COLO829 (cell line): ENCODE data around the gene ZNF318.
"Not testable (repeated sequence)": the region's sequence is repeated elsewhere in the genome, so short reads cannot be mapped to it uniquely, and the experiment has no call there.

Experiments used
- DNase-seq: peaks from one replicate; pipeline ENCODE4 v3.0.0; 2012; ENCODE audit warnings: low spot score

Gene ZNF318

DNA sequence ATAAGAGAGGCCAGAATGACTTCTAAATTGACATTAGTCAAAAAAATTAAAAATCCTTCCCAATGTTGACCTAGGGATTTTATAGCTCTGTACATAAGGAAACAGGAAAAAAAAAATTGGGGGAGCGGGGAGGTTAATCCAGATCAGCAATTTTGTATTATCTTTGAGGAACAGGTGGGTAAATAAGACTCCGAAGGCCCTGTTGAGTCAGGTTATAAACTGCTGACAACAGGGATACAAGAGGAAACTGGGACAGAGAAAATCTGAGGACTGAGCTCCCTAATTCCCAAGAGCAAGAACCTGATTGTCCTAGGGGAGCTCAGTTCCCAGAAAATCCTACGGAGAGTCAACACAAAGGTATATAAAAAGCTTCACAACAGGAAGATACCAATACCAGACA is 34.0 kb downstream of the ZNF318 start:
- DNase-seq = no peak

DNA sequence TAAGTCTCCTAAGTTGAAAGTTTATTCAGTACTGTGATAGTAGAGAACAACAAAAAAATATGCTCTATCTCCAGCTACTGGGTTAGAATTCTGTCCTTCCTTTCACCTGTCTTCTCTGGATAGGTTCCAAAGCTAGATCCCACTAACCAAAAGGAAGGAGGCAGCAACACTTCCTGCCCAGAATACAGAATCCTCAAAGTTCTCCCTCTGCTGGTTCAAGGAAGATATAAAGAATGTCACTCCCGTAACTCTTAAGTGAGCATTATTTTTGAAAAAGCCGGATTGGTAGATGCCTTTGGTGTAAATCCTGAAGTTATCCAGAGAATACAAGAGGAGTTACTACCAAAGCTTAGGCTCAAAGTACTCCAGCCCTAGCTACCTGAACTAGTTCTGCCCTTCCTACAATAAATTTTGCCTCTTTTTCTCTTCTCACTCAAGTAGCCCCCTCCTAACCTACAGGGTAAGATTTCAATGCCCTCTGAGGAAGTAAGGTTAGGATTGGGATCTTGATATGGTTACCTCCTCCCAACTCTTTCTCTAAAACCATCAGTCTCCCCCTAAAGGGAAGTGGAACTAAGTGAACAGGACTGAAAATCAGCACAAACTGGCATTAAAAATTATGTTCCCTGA is 34.9 kb downstream of the ZNF318 start:
- DNase-seq = peak; percentile 45

DNA sequence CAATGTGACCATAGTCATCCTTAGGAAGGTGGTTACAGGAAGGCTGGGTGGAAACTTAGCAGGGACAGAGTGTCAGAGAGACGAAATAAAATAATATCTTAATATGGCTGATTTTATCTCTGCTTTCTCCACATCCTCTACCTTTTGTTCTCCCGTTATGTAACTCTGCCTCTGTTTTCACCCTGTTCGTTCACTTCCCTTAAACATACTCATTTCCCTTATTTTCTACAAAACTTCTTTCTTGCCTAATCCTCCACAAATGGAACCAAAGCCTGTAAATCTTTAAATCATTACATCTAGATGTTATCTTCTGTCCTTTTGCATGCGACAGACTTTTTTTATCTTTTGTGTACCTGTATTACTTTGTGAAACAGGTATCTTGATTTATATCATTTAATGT is 37.6 kb downstream of the ZNF318 start:
- no peak for DNase-seq

DNA sequence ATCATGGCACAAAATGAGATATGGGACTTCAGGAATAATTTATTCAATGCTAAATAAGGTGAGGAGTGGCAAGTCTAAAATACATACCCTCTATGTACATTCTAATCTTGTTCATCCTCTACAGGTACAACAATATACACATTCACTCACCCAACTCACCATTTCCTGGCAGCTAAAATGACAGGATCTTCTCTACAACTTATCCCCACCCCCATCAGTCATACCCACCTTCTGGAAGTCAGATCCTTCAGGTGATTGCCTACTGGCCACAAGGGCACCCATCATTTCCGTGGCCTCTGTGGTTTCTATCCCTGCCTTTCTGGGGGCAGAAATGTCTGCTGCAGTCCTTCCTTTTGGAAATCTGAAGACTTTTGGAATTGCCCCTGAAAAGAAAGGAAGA is 38.0 kb downstream of the ZNF318 start:
- no peak for DNase-seq

DNA sequence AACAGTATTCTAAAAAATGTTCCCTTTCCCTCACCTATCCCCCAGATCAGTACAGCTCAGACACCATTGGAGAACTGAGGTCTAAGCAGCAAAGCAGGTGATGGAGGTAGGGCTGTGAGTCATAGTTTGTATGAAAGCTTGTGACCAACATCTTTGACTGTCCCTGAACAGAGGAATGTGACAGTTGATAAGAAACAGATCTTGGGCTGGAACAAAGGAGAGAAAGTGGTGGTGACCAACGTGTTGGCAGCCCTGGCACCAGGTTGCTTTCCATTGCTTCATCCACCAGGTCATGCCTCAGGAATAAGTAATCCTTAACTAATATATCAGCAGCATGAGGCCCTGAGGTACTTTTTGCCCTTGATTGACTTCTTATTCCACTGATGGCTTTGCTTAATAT is 40.9 kb downstream of the ZNF318 start:
- DNase-seq = no peak

DNA sequence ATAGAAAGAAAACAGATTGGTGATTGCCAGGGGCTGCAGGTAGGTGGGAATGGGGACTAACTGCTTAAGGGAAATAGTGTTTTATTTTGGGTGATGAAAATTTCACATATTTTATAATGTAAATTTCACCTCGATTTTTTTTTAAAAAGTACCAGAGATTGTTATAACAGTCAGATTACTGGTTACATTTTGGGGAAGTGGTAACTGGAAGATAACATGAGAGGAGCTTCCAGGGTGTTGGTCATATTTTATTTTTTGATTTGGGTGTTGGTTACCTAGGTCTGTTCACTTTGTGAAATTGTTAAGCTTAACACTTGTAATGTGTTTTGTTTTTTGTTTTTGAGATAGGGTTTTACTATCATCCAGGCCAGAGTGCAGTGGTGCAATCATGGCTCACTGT is 43.6 kb downstream of the ZNF318 start:
- DNase-seq = no peak

DNA sequence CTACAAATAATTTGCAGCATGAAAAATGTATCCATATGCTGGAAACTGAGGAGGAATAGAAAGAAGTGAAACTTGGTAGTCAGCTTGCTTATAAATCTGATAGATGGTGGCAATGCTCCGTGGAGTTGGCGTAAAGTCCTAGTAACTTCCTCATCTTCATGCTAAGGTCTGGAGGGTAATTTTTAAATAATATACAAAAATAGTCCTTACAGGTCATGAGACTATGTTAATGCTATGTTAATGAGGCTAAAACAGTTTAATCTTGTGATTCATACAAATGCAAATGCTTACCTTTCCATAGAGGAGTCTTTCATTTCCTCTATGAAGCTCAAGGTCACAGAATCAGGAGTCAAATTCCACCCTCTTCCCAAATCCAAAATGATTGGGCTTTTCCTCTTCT is 51.4 kb downstream of the ZNF318 start:
- DNase-seq = no peak

DNA sequence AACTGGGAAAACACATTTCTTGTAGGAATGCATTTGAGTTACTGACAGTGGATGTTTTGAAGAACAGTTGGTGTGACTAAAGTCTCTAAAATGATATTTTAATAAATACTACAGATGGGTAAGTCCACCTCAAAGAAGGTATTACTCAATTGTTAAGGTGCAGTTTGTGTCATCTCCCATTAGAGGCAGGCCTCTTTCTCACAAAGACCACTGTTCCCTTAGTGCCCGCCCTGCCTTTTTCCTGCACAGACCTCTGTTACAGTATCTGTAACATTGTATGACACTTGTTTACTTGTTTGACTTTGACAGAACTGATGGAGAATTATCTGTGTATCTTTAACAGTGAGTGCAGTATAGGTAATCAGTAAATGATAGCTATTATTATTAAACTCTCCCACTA is 55.6 kb downstream of the ZNF318 start:
- no peak for DNase-seq

DNA sequence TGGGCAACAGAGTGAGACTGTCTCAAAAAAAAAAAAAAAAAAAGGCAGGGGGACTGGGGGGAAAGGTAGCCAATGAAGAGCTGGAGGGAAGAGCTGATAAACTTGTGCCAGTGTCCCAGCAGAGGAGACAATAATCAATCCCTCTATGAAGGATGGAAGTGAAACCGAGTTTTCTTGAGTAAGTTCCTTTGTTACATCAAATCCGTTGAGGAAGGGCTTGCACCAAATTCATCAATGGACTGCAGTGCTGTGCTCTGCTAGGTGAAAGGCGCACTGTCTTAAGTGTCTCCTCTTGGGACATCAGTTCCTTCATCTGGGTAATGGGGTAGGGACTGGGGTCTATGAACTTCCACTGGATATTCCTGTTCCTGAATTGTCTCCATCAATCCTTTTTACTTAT is 57.8 kb downstream of the ZNF318 start:
- no peak for DNase-seq

DNA sequence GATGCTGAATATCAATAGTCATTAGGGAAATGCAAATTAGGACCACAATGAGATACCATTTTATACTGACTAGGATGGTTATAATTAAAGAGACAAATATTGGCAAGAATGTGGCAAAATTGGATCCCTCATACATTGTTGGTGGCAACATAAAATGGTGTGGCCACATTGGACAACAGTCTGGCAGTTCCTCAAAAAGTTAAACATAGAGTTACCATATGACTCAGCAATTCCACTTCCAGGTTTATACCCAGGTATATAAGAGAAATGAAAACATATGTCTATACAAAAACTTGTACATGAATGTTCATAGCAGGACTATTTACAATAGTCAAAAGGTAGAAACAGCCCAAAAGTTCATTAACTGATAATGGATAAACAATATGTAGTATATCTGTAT is 58.8 kb downstream of the ZNF318 start:
- no peak for DNase-seq

DNA sequence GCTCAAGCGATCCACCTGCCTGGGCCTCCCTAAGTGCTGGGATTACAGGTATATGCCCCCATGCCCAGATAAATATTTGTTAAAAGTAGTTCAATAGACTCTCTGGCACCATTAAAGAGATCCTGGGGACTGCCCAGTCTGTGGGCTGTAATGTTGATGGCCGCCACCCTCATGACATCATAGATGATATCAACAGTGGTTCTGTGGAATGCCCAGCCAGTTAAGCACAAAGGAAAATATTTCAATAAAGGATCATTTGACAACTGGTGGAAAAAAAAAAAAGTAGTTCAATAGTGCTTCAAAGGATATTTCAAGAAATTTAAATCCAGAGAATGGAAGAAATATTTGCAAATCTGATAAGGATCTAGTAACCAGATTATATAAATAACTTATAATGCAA is 59.3 kb downstream of the ZNF318 start:
- no peak for DNase-seq

DNA sequence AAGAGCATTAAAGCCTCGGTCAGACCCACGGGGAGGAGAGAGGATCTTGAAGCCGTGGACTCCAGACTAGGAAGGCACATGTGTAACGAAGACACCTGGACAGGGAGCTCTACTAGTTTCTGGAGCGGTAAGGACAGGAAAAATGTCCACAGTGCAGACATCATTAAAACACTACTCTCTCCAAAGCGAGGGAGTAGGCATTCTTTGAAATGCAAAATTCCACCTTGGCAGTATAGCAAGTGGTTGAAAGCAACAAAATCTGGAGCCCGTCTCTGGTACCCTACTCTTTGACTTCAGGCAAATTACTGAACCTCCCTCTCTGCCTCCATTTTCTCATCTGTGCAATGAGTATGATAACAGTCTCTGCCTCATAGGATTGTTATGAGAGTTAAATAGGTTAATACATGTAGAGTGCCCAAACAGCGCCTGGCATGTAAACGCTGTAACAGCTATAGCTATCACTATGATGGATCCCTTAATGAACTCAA is 60.4 kb downstream of the ZNF318 start:
- no peak for DNase-seq

DNA sequence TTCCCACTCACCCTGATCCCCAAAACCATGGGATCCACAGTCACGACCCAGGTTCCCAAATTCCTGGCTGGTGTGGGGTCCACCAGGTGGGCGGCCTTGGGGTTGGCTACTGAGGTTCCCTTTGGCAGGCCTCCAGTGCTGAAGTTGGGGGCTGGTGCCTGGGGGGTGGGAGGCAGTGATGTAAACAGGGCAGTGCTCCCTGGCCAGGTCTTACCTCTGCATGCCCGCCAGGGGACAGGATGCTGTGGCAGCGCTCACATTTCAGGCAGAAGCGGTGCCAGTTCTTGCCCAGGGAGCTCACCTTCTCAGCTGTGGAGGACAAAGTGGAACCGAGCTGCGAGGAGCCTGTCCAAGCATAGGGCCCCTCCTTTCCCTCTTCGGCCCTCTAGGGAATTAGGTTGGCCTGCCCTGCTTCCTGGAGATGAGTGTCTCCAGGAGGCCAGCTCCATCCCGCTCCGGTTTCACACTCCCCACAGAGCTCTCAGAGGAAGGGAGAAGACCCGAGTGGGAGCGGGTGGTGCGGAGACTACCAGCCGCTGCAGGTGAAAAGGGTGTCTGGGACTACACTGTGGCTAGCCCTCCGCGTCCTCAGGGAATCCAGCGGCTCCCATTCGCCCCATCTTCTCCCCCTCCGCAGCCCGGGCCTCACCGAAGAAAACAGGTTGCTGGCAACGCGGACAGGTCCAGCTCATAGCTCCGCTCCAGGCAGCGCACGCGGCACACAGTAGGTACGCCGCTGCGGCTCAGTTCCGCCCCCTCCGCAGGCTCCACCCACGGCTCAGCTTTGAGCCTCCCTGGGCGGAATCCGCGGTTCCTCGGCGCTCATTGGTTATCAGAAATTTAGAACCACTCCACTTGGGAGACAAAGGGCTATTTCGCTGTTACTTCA is 61.1 kb downstream of the ZNF318 start, which contains the start of gene CRIP3:
Gene CRIP3 (minus strand): TSS at position 726 of the 889 bp plus-strand sequence. CDS start 34 bp downstream, at position 692.
- no peak for DNase-seq

DNA sequence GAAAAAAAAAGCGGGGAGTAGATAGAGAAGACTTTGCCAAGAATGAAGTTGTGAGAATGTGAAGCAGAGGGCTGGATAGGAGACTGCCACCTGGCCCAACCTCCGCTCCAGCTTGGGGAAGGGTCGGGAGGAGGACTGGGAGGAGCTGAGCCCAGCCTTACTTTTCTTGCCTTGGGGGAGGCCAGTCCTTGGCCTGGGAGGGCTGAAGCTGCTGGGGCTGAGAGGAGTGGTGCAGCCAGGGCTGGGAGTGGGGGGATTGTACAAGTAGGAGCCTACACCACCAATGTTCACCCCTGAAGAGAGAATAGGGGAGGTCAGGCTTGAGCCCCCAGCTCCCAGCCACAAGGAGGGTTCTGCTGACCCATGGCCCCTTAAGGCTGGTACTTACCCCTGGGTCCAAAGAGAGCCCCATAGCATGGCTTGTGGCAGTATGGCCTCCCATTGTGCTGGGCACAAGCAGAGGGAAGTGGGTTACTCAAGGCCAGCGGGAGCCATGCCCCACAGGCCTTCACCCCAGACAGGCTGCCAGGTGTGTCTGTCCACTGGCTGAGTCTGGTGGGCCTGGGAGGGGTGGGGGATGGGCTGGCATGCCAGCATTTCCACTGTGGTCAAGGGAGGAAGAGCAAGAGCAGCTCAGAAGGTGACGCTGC is 61.9 kb downstream of the ZNF318 start:
- no peak for DNase-seq

DNA sequence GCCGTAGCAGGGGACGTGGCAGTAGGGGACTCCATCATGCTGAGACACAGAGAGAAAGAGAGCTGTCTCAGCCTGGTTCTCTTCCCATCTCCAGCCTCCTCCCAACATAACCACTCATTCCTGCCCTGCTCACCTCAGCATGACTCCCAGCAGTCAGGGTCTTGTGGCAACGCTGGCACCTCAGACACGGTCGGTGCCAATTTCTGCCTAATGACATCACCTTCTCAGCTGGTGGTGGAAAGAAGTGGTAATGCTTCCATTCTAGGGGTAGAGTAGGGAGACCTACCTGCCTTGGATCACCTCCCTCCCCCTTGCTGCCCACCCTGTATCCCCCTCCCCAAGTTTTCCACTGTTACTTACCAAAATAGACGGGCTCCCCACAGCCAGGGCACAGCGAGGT is 63.4 kb downstream of the ZNF318 start:
- DNase-seq = no peak

DNA sequence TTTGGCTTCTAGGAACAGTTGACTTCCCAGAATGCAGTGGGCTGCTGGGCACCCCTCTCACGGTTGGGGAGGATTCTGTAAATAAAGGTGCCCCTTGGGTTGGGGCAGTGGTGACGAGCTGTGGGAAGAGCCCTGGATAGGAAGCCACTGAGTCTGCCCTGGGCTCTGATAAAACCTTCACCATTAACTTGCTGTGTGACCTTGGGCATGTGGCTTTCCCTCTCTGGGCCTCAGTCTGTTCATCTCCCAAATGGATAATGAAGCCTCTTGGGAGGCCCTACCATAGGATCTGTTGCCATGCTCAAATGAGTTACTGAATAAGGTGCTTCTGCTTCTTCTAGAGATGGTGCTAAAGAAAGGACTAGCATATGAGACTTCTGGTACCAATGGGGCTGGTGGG is 64.6 kb downstream of the ZNF318 start:
- no peak for DNase-seq

DNA sequence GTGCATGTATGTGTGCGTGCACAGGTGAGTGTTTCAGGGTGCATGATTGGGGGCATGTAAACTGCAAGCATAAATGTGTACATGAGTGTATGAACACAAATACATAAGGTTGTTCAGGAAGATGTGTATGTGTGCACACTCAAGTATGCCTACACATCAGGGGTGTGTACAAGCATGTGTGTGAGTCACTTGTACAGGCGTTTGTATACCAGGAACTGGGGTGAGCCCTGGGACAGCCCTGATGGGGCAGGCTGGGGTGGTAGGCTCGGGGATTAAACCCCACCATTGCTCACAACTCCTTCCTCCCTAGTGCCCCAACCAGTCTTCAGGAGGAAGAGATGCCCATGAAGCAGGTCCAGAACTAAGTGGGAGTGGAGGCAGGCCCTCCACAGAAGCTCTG is 65.1 kb downstream of the ZNF318 start:
- DNase-seq = no peak

DNA sequence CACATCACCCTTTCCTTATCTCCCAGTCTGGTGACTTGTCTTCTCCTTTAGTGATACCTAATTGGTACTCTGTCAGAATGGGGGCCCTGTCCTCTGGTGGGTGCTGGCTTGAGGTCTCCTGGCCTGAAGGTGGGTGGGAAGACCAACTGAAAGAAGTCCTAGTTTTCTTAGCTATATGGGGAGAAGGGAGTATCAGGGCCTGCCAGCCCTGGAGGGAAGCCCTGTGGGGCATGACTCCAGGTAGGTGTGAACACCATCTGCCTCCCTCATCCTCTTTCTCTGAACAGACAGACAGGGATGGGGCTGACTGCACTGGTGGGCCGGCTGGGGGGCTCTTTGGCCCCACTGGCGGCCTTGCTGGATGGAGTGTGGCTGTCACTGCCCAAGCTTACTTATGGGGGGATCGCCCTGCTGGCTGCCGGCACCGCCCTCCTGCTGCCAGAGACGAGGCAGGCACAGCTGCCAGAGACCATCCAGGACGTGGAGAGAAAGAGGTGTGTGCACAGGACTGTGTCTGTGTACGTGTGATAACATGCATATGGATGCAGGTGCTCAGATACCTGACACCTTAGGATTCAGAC is 65.6 kb downstream of the ZNF318 start:
- no peak for DNase-seq

DNA sequence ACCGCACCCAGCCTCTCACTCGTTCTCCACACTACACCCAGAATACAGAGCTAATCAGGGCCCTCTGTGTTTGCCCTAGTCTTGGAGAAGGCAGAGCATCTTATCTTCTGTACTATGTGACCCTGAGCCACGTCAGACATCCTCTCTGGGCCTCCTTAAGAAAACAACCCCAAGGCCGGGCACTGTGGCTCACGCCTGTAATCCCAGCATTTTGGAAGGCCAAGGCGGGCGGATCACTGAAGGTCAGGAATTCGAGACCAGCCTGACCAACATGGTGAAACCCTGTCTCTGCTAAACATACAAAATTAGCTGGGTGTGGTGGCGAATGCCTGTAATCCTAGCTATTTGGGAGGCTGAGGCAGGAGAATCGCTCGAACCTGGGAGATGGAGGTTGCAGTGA is 66.4 kb downstream of the ZNF318 start:
- not testable (repeated sequence) for DNase-seq

DNA sequence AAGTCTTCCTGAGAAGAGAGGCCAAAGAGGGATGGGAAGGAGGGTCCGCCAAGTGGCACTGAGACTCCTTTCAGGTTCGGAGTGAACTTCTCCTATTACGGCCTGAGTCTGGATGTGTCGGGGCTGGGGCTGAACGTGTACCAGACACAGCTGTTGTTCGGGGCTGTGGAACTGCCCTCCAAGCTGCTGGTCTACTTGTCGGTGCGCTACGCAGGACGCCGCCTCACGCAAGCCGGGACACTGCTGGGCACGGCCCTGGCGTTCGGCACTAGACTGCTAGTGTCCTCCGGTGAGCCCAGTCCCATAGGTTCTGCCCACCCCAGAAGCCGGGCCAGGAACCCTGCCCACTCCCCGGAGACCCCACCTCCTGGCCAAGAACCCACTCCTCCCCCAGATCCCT is 67.3 kb downstream of the ZNF318 start:
- DNase-seq = no peak

DNA sequence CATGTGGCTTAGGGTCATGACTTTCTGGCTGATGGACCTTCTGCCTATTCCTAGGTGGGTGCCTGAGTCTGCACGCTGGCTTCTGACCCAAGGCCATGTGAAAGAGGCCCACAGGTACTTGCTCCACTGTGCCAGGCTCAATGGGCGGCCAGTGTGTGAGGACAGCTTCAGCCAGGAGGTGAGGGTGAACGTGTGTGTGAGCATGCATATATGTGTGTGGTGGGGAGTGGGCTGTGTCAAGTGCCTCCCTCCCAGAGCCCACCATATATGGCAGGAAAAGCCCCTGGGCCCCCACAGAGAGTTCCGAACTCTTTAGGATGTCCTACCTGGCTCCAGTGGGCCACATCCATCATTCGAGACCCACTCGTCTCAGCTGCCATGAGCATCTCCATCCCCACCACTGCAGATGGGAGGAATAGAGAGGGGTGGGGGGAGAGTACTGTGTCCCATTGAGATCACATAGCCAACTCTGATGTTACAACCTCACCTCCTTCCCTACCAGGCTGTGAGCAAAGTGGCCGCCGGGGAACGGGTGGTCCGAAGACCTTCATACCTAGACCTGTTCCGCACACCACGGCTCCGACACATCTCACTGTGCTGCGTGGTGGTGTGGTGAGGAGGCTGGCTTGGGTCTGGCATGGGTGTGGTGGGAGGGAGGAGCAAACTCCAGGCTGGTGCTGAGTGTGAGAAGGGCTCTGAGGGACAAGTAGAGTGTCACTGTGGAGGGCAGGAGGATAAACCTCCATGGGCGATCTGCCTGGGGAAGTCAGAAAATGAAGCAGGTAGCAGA is 68.2 kb downstream of the ZNF318 start:
- DNase-seq = no peak
